Measurements from ENCODE around the gene CRACDL.
"Not testable (repeated sequence)": the region's sequence is repeated elsewhere in the genome, so short reads cannot be mapped to it uniquely, and the experiment has no call there.

CRACDL gene

DNA sequence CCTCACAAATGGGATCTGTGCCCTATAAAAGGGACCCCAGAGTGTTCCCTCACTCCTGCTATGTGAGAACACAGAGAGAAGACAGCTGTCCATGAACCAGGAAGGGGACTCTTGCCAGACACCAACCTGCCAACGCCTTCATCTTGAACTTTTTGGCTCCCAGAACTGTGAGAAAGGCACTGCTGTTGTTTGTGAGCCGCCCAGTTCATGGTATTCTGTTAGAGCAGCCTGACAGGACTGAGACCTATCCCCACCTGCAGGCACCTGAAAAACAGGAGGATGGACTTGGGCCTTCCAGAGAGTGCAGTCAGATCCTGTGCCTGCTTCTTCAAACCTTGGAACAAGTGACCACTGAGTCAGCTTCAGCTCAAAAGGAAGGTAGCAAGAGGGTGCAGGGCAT lies 51.4 kb downstream of the CRACDL start:
- Histone ChIP-seq H3K4me1 (ENCODE audit: control insufficient read depth in 2 of 2, insufficient read depth in 2 of 2, low read length in 2 of 2) (no peaks in the 10 kb centered on the region), H3K27ac (ENCODE audit: low read depth in 2 of 2, low read length in 2 of 2) (no peak overlapping the region), H3K9me3 (ENCODE audit: control insufficient read depth in 2 of 2, low read length in 2 of 2) (peaks cover 0 to 4% of the 10 kb centered on the region in 2 donors), H3K27me3 (ENCODE audit: control insufficient read depth in 2 of 2, insufficient read depth in 2 of 2, low read length in 2 of 2) (no peaks in the 10 kb centered on the region), H3K36me3 (ENCODE audit: control insufficient read depth in 2 of 2, insufficient read depth in 2 of 2, low read length in 2 of 2) (no peaks in the 10 kb centered on the region), H3K9ac (ENCODE audit: low read depth in 1 of 2, low read length in 2 of 2) (no peak overlapping the region), H3K4me3 (ENCODE audit: low read length in 2 of 2) (no peak overlapping the region)

DNA sequence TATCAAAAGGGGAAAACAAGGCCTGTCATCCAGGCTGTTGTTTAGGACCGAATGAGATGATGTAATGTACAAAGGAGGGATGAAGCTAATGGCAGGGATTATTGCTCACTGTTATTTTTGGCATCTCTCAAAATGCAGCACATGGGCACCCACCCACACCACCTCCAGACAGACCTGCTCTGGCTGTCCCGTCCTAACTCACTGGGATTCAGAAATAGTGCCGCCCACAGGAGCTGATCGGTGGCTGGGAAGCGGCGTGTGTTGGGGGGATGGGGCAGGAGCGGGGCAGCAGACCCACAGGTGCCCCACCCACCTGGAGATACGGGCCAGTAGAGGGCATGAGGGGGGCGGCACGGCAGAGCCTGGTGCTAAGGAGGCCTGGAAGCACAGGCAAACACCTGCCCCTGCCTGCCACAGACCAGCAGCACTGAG lies 52.2 kb downstream of the CRACDL start:
- H3K27ac ChIP-seq (ENCODE audit: low read depth in 2 of 2, low read length in 2 of 2) = no peak overlapping the region
- H3K4me1 ChIP-seq (ENCODE audit: control insufficient read depth in 2 of 2, insufficient read depth in 2 of 2, low read length in 2 of 2) = no peaks in the 10 kb centered on the region
- H3K4me3 ChIP-seq (ENCODE audit: low read length in 2 of 2) = no peak overlapping the region
- H3K9ac ChIP-seq (ENCODE audit: low read depth in 1 of 2, low read length in 2 of 2) = no peak overlapping the region
- H3K9me3 ChIP-seq (ENCODE audit: control insufficient read depth in 2 of 2, low read length in 2 of 2) = peaks cover 0 to 4% of the 10 kb centered on the region in 2 donors
- H3K27me3 ChIP-seq (ENCODE audit: control insufficient read depth in 2 of 2, insufficient read depth in 2 of 2, low read length in 2 of 2) = no peaks in the 10 kb centered on the region
- no peaks in the 10 kb centered on the region for H3K36me3 ChIP-seq (ENCODE audit: control insufficient read depth in 2 of 2, insufficient read depth in 2 of 2, low read length in 2 of 2)

DNA sequence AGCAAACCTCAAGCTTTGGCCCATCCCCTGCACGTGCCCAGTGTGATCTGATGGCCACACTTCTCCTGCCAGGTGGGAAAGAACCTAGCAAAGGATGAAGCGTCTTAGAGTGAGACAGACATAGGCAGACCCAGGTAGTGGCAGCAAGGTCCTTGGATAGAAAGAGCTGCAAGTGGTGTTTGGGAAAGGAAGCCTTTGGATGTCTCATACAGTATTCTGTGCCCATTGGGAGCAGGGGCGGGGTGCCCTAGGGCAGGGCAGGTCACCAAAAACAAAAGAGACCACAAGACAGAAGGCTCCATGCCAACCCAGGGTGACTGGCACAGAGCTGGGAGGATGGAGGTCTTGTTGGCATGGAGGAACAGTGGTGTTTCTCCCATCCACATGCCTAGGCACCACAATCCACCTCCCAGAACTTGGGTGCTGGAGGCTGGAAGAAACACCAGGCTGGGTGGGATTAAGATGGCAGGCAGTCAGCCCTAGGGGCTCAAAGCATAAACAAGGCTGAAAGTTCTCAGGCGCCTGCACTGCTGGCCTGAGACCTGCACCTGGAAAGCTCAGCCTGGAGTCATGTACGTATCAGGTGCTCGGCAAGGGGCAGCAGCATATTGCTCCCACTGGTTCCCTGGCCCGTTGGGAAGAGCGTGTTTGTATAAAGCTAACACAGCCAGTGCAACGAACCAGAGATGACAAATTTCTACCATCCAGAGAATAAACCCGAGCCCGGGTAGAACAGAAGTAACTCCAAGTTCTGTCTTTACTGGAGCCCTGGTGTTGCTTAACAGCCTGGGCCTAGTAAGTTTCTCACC lies 52.9 kb downstream of the CRACDL start:
- H3K27ac ChIP-seq (ENCODE audit: low read depth in 2 of 2, low read length in 2 of 2) = no peak overlapping the region
- no peaks in the 10 kb centered on the region for H3K36me3 ChIP-seq (ENCODE audit: control insufficient read depth in 2 of 2, insufficient read depth in 2 of 2, low read length in 2 of 2)
- no peak overlapping the region for H3K9ac ChIP-seq (ENCODE audit: low read depth in 1 of 2, low read length in 2 of 2)
- H3K4me3 ChIP-seq (ENCODE audit: low read length in 2 of 2) = no peak overlapping the region
- H3K27me3 ChIP-seq (ENCODE audit: control insufficient read depth in 2 of 2, insufficient read depth in 2 of 2, low read length in 2 of 2) = no peaks in the 10 kb centered on the region
- peaks cover 0 to 4% of the 10 kb centered on the region in 2 donors for H3K9me3 ChIP-seq (ENCODE audit: control insufficient read depth in 2 of 2, low read length in 2 of 2)
- no peaks in the 10 kb centered on the region for H3K4me1 ChIP-seq (ENCODE audit: control insufficient read depth in 2 of 2, insufficient read depth in 2 of 2, low read length in 2 of 2)

- Histone ChIP-seq H3K27ac (ENCODE audit: low read depth in 2 of 2, low read length in 2 of 2) (no peak overlapping the region), H3K36me3 (ENCODE audit: control insufficient read depth in 2 of 2, insufficient read depth in 2 of 2, low read length in 2 of 2) (no peaks in the 10 kb centered on the region), H3K4me3 (ENCODE audit: low read length in 2 of 2) (no peak overlapping the region), H3K9ac (ENCODE audit: low read depth in 1 of 2, low read length in 2 of 2) (no peak overlapping the region), H3K9me3 (ENCODE audit: control insufficient read depth in 2 of 2, low read length in 2 of 2) (peaks cover 0 to under 1% of the 10 kb centered on the region in 2 donors), H3K27me3 (ENCODE audit: control insufficient read depth in 2 of 2, insufficient read depth in 2 of 2, low read length in 2 of 2) (no peaks in the 10 kb centered on the region), H3K4me1 (ENCODE audit: control insufficient read depth in 2 of 2, insufficient read depth in 2 of 2, low read length in 2 of 2) (no peaks in the 10 kb centered on the region)
Measured at GRCh38 chr2:98882368-98882767, 53.7 kb downstream of the CRACDL start.

DNA sequence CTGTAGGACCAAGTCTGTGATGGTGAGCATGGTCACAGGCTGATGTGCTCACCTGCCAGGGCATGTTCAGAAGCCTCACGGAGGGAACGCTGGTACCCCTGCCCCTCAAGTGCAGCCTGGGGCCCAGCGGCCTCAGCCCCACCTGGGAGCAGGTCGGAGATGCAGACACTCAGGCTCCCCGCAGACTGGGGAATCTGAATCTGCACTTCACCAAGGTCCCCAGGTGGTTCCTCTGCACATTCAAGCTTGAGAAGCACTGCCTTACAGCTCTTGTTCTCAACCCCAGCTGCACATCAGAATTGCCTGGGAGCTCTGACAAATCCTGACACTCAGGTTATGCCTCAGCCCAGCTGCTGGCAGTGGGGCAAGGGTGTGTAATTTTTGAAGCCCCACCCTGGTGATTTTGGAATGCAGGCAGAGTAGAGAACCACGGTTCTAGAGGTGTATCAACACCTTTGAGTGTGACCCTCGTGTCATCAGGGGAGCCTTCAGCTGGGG lies 54.8 kb downstream of the CRACDL start:
- Histone ChIP-seq H3K9me3 (ENCODE audit: control insufficient read depth in 2 of 2, low read length in 2 of 2) (no peaks in the 10 kb centered on the region), H3K9ac (ENCODE audit: low read depth in 1 of 2, low read length in 2 of 2) (no peak overlapping the region), H3K27me3 (ENCODE audit: control insufficient read depth in 2 of 2, insufficient read depth in 2 of 2, low read length in 2 of 2) (no peaks in the 10 kb centered on the region), H3K36me3 (ENCODE audit: control insufficient read depth in 2 of 2, insufficient read depth in 2 of 2, low read length in 2 of 2) (no peaks in the 10 kb centered on the region), H3K27ac (ENCODE audit: low read depth in 2 of 2, low read length in 2 of 2) (no peak overlapping the region), H3K4me1 (ENCODE audit: control insufficient read depth in 2 of 2, insufficient read depth in 2 of 2, low read length in 2 of 2) (no peaks in the 10 kb centered on the region), H3K4me3 (ENCODE audit: low read length in 2 of 2) (no peak overlapping the region)

GRCh38 chr2:98880266-98881152 lies 55.5 kb downstream of the CRACDL start:
- Histone ChIP-seq H3K27me3 (ENCODE audit: control insufficient read depth in 2 of 2, insufficient read depth in 2 of 2, low read length in 2 of 2) (no peaks in the 10 kb centered on the region), H3K36me3 (ENCODE audit: control insufficient read depth in 2 of 2, insufficient read depth in 2 of 2, low read length in 2 of 2) (no peaks in the 10 kb centered on the region), H3K27ac (ENCODE audit: low read depth in 2 of 2, low read length in 2 of 2) (no peak overlapping the region), H3K9ac (ENCODE audit: low read depth in 1 of 2, low read length in 2 of 2) (no peak overlapping the region), H3K9me3 (ENCODE audit: control insufficient read depth in 2 of 2, low read length in 2 of 2) (no peaks in the 10 kb centered on the region), H3K4me1 (ENCODE audit: control insufficient read depth in 2 of 2, insufficient read depth in 2 of 2, low read length in 2 of 2) (no peaks in the 10 kb centered on the region), H3K4me3 (ENCODE audit: low read length in 2 of 2) (no peak overlapping the region)

GRCh38 chr2:98877658-98878057 lies 58.4 kb downstream of the CRACDL start:
- not testable (repeated sequence) for H3K27me3 ChIP-seq (ENCODE audit: control insufficient read depth in 2 of 2, insufficient read depth in 2 of 2, low read length in 2 of 2); H3K9me3 ChIP-seq (ENCODE audit: control insufficient read depth in 2 of 2, low read length in 2 of 2); H3K9ac ChIP-seq (ENCODE audit: low read depth in 1 of 2, low read length in 2 of 2); H3K4me1 ChIP-seq (ENCODE audit: control insufficient read depth in 2 of 2, insufficient read depth in 2 of 2, low read length in 2 of 2); H3K36me3 ChIP-seq (ENCODE audit: control insufficient read depth in 2 of 2, insufficient read depth in 2 of 2, low read length in 2 of 2); H3K27ac ChIP-seq (ENCODE audit: low read depth in 2 of 2, low read length in 2 of 2); H3K4me3 ChIP-seq (ENCODE audit: low read length in 2 of 2)

- Histone ChIP-seq H3K27me3 (ENCODE audit: control insufficient read depth in 2 of 2, insufficient read depth in 2 of 2, low read length in 2 of 2) (no peaks in the 10 kb centered on the region), H3K9ac (ENCODE audit: low read depth in 1 of 2, low read length in 2 of 2) (no peak overlapping the region), H3K27ac (ENCODE audit: low read depth in 2 of 2, low read length in 2 of 2) (no peak overlapping the region), H3K36me3 (ENCODE audit: control insufficient read depth in 2 of 2, insufficient read depth in 2 of 2, low read length in 2 of 2) (no peaks in the 10 kb centered on the region), H3K4me1 (ENCODE audit: control insufficient read depth in 2 of 2, insufficient read depth in 2 of 2, low read length in 2 of 2) (no peaks in the 10 kb centered on the region), H3K9me3 (ENCODE audit: control insufficient read depth in 2 of 2, low read length in 2 of 2) (no peaks in the 10 kb centered on the region), H3K4me3 (ENCODE audit: low read length in 2 of 2) (no peak overlapping the region)
Measured at GRCh38 chr2:98876741-98877140, 59.3 kb downstream of the CRACDL start.

DNA sequence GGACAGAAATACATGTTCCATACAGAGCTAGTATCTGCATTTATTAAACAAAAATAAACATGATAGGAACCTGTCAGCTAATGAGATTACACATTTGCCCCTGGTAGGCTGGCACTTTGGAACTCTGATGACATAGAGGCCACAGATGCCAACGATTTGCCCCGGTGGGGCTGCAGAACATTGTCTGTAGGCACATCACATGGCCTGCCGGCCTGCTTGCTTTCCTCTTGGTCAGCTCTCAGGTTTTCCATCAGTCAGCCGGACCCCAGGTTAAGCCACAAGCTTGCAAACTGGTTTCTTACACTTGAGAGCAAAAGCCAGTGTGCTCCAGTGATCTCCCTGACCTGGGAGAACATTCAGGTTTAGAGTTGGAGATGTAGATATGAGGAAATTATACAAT lies 60.3 kb downstream of the CRACDL start:
- H3K9me3 ChIP-seq (ENCODE audit: control insufficient read depth in 2 of 2, low read length in 2 of 2) = no peaks in the 10 kb centered on the region
- no peak overlapping the region for H3K27ac ChIP-seq (ENCODE audit: low read depth in 2 of 2, low read length in 2 of 2)
- no peaks in the 10 kb centered on the region for H3K36me3 ChIP-seq (ENCODE audit: control insufficient read depth in 2 of 2, insufficient read depth in 2 of 2, low read length in 2 of 2)
- no peak overlapping the region for H3K4me3 ChIP-seq (ENCODE audit: low read length in 2 of 2)
- H3K9ac ChIP-seq (ENCODE audit: low read depth in 1 of 2, low read length in 2 of 2) = no peak overlapping the region
- H3K27me3 ChIP-seq (ENCODE audit: control insufficient read depth in 2 of 2, insufficient read depth in 2 of 2, low read length in 2 of 2) = no peaks in the 10 kb centered on the region
- H3K4me1 ChIP-seq (ENCODE audit: control insufficient read depth in 2 of 2, insufficient read depth in 2 of 2, low read length in 2 of 2) = peaks cover under 1 to 1% of the 10 kb centered on the region in 2 donors

GRCh38 chr2:98875081-98875728 lies 60.8 kb downstream of the CRACDL start:
- Histone ChIP-seq H3K36me3 (ENCODE audit: control insufficient read depth in 2 of 2, insufficient read depth in 2 of 2, low read length in 2 of 2) (no peaks in the 10 kb centered on the region), H3K4me3 (ENCODE audit: low read length in 2 of 2) (no peak overlapping the region), H3K27me3 (ENCODE audit: control insufficient read depth in 2 of 2, insufficient read depth in 2 of 2, low read length in 2 of 2) (no peaks in the 10 kb centered on the region), H3K27ac (ENCODE audit: low read depth in 2 of 2, low read length in 2 of 2) (no peak overlapping the region), H3K4me1 (ENCODE audit: control insufficient read depth in 2 of 2, insufficient read depth in 2 of 2, low read length in 2 of 2) (peaks cover 3 to 6% of the 10 kb centered on the region in 2 donors), H3K9me3 (ENCODE audit: control insufficient read depth in 2 of 2, low read length in 2 of 2) (no peaks in the 10 kb centered on the region), H3K9ac (ENCODE audit: low read depth in 1 of 2, low read length in 2 of 2) (no peak overlapping the region)

All from mucosa of rectum (tissue), 2 donors.